Renal pelvis (tissue), 12 donors: Measurements from ENCODE around the gene TMEM11. TPM values are rescaled to one million over a fixed set of nuclear protein-coding genes. Genes with fewer than 3 reads are reported as not detected.

Experiments
- DNase-seq: peaks from one replicate; pipeline ENCODE4 v3.0.0-alpha.2; 2013
- long read RNA-seq, 16 experiments: transcript quantifications; one replicate each; lab custom pipeline, GENCODE V29; 2026
- polyA plus RNA-seq, 3 donors: library from polyadenylated mRNA; unstranded; fragments of 120-200 nt; gene quantifications; one replicate each; pipeline ENCODE4 v1.2.1, GENCODE V29; 2013; ENCODE audit not compliant: insufficient read length in 3 of 3

TMEM11 gene
- 10 to 100 TPM; 20.7 to 26.2 (median 25.6) TPM for polyA plus RNA-seq
- long read RNA-seq, donor 1, transcript TMEM11-202 (3 exons, 1,246 nt) = minor isoform, 6 of 45 reads
- long read RNA-seq, donor 1, transcript TMEM11-201 (2 exons, 2,095 nt) = major isoform, 34 of 45 reads
- long read RNA-seq, donor 1, partial matches to known transcripts = 5 of 45 reads
- long read RNA-seq, donor 1, other reads (novel, unspliced or antisense) = 0 of 45 reads
- long read RNA-seq, donor 2, transcript TMEM11-202 (3 exons, 1,246 nt) = minor isoform, 9 of 40 reads
- long read RNA-seq, donor 2, transcript TMEM11-201 (2 exons, 2,095 nt) = major isoform, 30 of 40 reads
- long read RNA-seq, donor 2, partial matches to known transcripts = 0 of 40 reads
- long read RNA-seq, donor 2, other reads (novel, unspliced or antisense) = 0 of 40 reads
- long read RNA-seq, donor 3, transcript TMEM11-201 (2 exons, 2,095 nt) = major isoform, 25 of 36 reads
- long read RNA-seq, donor 3, transcript TMEM11-202 (3 exons, 1,246 nt) = minor isoform, 10 of 36 reads
- long read RNA-seq, donor 3, partial matches to known transcripts = 0 of 36 reads
- long read RNA-seq, donor 3, other reads (novel, unspliced or antisense) = 0 of 36 reads
- long read RNA-seq, donor 4, transcript TMEM11-201 (2 exons, 2,095 nt) = major isoform, 41 of 52 reads
- long read RNA-seq, donor 4, transcript TMEM11-202 (3 exons, 1,246 nt) = minor isoform, 11 of 52 reads
- long read RNA-seq, donor 4, partial matches to known transcripts = 0 of 52 reads
- long read RNA-seq, donor 4, other reads (novel, unspliced or antisense) = 0 of 52 reads
- long read RNA-seq, donor 5, transcript TMEM11-202 (3 exons, 1,246 nt) = minor isoform, 5 of 18 reads
- long read RNA-seq, donor 5, transcript TMEM11-201 (2 exons, 2,095 nt) = major isoform, 13 of 18 reads
- long read RNA-seq, donor 5, partial matches to known transcripts = 0 of 18 reads
- long read RNA-seq, donor 5, other reads (novel, unspliced or antisense) = 0 of 18 reads
- long read RNA-seq, donor 6, transcript TMEM11-202 (3 exons, 1,246 nt) = minor isoform, 11 of 37 reads
- long read RNA-seq, donor 6, transcript TMEM11-201 (2 exons, 2,095 nt) = major isoform, 26 of 37 reads
- long read RNA-seq, donor 6, partial matches to known transcripts = 0 of 37 reads
- long read RNA-seq, donor 6, other reads (novel, unspliced or antisense) = 0 of 37 reads
- long read RNA-seq, donor 7, transcript TMEM11-201 (2 exons, 2,095 nt) = major isoform, 42 of 46 reads
- long read RNA-seq, donor 7, partial matches to known transcripts = 0 of 46 reads
- long read RNA-seq, donor 7, other reads (novel, unspliced or antisense) = 0 of 46 reads
- long read RNA-seq, donor 8, transcript TMEM11-201 (2 exons, 2,095 nt) = major isoform, 19 of 22 reads
- long read RNA-seq, donor 8, partial matches to known transcripts = 0 of 22 reads
- long read RNA-seq, donor 8, other reads (novel, unspliced or antisense) = 0 of 22 reads
- long read RNA-seq, donor 9, transcript TMEM11-201 (2 exons, 2,095 nt) = major isoform, 40 of 44 reads
- long read RNA-seq, donor 9, partial matches to known transcripts = 0 of 44 reads
- long read RNA-seq, donor 9, other reads (novel, unspliced or antisense) = 0 of 44 reads
- long read RNA-seq, donor 10, transcript TMEM11-201 (2 exons, 2,095 nt) = major isoform, 25 of 26 reads
- long read RNA-seq, donor 10, partial matches to known transcripts = 0 of 26 reads
- long read RNA-seq, donor 10, other reads (novel, unspliced or antisense) = 0 of 26 reads
- long read RNA-seq, donor 11, transcript TMEM11-201 (2 exons, 2,095 nt) = major isoform, 21 of 22 reads
- long read RNA-seq, donor 11, partial matches to known transcripts = 0 of 22 reads
- long read RNA-seq, donor 11, other reads (novel, unspliced or antisense) = 0 of 22 reads
- long read RNA-seq, donor 12, transcript TMEM11-201 (2 exons, 2,095 nt) = major isoform, 38 of 41 reads
- long read RNA-seq, donor 12, partial matches to known transcripts = 0 of 41 reads
- long read RNA-seq, donor 12, other reads (novel, unspliced or antisense) = 0 of 41 reads
- long read RNA-seq, donor 13, transcript TMEM11-201 (2 exons, 2,095 nt) = major isoform, 18 of 35 reads
- long read RNA-seq, donor 13, partial matches to known transcripts = 13 of 35 reads
- long read RNA-seq, donor 13, other reads (novel, unspliced or antisense) = 0 of 35 reads
- long read RNA-seq, donor 14 = 0 reads
- long read RNA-seq, donor 15 = 0 reads
- long read RNA-seq, donor 16, transcript TMEM11-202 (3 exons, 1,246 nt) = minor isoform, 5 of 49 reads
- long read RNA-seq, donor 16, transcript TMEM11-201 (2 exons, 2,095 nt) = major isoform, 44 of 49 reads
- long read RNA-seq, donor 16, partial matches to known transcripts = 0 of 49 reads
- long read RNA-seq, donor 16, other reads (novel, unspliced or antisense) = 0 of 49 reads

DNA sequence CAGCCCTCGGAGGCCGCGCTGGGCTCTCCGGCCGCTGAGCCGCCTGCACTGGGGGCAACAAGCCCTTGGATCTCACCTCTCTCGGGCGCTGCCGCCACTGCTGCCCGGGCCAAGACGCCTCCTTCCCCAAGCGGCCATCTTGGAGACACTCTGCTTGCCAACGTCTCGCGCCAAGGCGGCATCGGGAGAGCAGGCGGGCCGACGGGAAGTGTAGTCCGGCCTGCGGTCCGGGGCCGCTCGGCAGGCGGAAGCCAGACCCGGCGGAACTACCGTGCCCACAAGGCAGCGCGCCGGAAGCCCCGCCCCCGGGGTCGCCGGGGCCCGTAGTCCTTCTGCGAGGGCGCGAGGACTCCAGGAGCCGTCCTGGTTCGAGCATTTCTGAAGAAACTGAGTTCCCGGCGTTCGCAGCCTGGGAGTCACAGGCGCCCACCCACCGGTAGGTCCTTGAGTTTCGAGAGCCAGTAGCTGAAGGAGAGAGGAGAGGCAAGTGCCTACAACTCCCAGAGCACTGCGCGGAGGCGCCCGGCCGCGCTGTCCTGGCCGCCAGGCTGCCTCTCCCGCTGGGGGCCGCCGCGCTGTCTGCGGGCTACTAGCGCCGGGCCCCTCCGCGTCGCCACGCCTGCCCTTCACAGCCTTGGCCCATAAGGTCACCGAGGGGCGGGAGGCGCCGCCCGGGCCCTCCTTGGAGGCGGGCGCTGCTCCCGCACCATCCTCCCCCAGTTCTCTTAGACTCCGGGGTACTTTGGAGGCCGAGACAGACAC lies at the start of gene TMEM11:
Gene TMEM11 (minus strand): TSS at position 147 of the 762 bp plus-strand sequence. CDS start 9 bp downstream, at position 138.
- DNase-seq = peak; percentile 93

GRCh38 chr17:21263376-21263775 lies 49.4 kb upstream of the TMEM11 start:
- DNase-seq = no peak

DNA sequence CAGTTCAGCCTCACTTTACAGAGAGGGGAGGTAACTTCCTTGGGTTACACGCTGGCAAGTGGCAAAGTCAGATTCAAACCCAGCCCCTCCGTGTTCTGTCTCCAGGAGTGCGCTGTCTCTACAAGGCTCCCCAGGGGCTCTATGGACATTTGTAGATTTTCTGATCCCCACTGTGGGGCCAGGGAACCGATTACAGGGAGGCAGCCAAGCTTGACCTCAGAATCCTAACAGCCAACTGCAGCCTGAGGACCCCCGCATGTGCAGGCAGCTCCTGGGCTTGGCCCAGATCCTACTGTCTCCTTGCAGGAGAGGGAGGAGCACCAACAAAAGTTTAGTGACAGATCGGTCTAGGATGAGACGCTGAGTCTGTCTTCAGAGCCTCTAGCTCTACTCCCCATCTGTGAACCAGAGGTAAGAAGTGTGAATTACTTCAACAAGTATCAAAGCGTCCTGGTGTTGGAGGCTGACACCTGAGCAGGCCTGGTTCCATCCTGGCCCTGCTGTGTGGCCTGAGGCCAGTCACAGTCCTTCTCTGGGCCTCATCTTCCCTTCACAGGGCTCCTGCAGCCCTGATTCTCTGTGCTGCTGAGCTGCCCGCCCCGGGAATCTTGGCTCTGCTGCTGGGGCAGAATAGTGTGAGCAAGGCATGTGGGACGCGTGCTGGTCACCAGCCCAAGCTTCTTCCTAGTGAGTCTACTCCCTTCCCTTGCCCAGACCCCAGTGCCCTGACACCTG lies 48.5 kb upstream of the TMEM11 start:
- DNase-seq = no peak

DNA sequence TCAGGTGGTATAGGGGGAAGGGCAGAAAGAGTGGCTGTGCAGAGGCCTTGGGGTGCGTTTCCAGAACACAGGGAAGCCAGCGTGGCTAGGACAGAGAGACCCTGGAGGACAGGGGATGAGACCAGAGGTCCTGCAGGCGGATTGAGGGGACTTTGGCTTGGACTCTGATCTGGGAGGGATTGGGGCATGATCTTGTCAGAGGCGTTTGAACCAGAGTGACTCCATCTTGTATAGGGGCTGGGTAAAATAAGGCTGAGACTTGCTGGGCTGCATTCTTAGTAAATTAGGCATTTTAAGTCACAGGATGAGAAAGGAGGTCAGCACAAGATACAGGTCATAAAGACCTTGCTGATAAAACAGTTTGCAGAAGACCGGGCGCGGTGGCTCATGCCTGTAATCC lies 44.6 kb upstream of the TMEM11 start:
- DNase-seq = no peak

- no peak for DNase-seq
These were observed 39.9 kb upstream of the TMEM11 start for GRCh38 chr17:21253646-21254441.

DNA sequence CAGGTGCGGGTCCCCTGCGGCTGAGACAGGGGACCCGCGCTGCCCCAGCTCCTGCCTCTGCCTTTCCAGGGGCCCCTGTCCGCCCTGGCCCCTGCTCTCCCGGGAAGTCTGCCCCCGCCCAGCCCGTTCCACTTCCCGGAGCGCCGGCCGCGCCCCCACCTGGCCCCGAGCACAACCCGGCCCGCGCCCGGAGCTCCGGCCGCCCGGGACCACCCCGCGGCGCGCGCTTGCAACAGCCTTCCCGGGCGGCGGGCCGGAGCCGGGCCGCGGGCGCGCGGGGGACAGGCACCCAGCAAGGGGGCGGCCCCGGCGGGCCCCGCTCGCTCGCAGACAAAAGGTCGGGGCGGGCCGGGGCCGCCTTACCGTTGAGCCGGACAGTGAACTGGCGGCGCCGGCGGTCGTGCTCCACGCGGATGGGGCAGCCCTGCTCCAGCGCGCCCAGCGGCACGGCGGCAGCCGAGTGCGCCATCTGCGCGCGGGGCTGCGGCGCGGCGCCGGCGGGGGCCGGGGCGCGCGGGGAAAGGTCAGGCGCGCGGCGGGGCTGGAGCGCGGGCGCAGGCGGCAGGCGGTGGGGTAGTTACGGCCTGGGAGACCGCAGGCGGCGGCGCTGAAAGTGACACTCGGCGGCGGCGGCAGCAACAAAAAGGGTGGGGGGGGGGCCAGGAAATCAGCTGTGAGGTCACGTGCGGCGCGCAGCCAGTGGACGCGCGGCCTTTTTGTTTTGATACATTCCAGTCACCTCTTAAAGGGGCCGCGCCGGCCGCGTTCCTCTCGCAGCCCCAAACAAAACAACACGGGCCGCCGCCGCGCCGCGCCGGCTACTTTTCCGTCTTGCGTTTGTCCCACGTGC lies 39.1 kb upstream of the TMEM11 start, which contains the start of gene NATD1:
Gene NATD1 (minus strand): TSS at position 615 of the 850 bp plus-strand sequence. CDS start 146 bp downstream, at position 469.
- DNase-seq = peak; percentile 87

DNA sequence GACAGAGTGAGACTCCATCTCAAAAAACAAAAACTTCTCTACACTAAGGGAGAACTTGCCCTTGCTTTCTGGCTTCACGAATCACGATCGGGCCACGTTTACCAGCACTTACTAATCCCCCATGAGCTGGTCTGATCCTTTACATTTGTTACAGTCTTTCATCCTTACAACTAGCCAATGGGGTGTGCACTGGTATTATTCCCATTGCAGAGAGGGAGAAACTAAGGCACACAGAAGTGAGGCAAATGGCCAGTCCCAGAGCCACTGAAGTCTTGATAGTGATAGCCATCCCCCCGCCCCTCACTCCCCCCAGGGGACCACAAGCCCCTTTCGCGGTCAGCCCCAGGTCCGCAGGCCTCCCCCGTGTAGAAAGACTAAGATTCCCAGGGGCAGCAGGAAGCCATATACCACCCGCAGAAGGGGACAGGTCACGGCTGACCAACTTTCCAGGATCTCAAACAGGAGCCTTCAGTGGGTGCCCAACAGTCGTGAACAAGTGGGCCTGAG lies 38.4 kb upstream of the TMEM11 start:
- DNase-seq = no peak

DNA sequence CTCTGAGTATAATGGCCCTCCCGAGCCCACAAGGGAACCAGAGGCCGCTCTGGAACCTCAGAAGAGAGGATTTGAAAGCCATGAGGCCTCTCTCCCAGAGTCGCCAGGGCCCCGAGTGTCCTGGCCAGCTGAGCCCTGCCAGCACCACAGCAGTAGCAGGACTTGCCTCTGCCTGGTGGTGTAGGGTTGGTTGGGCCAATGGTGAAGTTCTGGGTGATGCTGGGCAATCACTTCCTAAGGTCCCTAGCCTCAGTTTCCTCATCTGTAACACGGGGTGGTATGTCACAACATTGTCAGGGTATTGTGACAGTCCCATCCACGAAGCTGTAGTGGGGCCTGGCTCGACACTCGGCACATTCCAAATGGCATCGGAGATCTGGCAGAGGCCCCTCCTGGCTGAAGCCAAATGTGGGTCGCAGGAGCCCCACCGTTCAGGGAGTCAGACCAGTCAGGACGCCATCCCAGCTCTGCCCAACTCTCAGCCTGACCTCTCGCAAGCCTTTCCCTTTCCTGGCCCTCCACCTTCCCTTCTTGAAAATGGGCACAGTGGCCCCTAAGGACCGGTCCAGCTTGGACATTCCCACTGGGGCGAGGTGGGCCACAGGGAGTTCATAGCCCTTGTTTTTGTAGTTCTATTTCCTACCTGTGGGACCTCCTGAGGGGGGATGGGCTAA lies 37.5 kb upstream of the TMEM11 start:
- DNase-seq = no peak

GRCh38 chr17:21250854-21251253 lies 36.9 kb upstream of the TMEM11 start:
- DNase-seq = no peak

- DNase-seq = no peak
These were observed 36.2 kb upstream of the TMEM11 start for GRCh38 chr17:21249920-21250703.

DNA sequence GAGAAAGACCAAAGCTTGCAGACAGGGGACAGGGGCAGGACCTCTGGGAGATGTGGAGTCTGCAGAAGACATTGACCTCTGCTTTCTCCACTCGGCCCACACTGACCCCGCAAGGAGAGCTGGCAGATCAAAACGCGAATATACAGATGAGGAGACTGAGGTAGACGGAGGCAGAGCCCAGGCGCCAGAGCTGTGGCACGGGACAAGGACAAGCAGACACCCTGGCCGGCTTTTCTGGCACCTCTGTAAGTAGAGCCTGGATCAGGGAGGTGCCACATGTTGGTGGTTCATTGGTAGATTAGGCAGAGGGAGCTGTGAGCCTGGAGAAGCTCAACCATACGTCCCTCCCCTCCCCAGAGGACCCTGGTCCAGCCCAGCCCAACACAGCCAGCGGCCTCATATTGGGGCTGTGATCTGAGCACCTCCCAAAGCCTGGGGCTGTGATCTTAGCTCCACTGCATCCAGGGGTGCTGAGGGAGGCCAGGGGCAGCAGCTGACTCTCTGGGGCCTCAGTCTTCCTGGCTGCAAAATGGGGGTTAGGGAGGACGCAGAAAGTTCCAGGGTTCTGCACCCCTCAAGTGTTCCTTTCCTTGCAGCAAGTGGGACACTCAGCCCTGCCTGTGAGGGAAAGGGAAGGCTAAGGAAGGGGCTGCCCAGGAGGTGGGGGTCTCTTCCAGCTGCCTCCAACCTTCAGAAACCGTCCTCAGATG lies 35.3 kb upstream of the TMEM11 start:
- no peak for DNase-seq

DNA sequence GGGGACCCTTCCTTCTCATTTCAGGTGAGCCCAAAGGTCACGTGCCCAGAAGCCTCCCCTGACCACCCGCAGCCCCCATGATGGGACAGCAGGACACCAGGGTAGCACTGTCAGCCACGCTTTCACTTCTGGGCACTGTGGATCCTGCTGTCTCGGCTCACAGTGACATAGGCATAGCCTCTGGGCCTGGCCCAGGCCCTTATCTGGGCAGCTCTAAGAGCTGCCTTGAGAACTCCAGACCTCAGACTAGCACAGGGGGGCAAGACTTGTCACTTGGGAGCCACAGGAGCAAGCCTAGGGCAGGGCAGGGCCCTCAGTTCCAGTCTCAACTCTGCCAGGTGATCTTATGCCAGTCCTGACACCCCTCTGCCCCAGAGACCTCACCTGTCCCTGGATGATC lies 34.5 kb upstream of the TMEM11 start:
- DNase-seq = no peak

DNA sequence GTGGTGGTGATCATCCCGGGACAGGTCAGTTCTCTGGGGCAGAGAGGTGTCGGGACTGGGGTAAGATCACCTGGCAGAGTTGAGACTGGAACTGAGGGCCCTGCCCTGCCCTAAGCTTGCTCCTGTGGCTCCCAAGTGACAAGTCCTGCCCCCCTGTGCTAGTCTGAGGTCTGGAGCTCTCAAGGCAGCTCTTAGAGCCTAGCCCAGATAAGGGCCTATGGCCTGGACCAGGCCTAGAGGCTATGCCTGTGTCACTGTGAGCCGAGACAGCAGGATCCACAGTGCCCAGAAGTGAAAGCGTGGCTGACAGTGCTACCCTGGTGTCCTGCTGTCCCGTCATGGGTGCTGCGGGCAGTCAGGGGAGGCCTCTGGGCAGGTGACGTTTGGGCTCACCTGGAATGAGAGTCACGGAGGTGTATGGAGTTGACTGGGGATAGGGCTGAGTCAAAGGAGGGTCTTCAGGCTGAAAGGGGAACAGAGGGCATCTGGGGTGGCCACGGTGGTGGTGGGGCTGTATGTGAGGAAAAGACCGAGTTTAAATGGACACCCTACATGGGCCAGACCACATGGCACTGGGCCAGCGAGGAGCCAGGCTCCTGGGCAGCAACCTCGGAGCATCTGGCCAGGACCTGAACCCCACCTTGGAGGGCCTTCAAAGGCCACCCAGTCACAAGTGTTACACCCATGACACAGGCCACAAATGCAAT lies 33.7 kb upstream of the TMEM11 start:
- no peak for DNase-seq
